ENCODE measurements around the gene CPN1. TPM values are rescaled to one million over a fixed set of nuclear protein-coding genes. Genes with fewer than 3 reads are reported as not detected.

CPN1 gene
- total and polyA plus RNA-seq, 2 experiments from 2014 or later, result 0.32 TPM; not detected in 1

DNA sequence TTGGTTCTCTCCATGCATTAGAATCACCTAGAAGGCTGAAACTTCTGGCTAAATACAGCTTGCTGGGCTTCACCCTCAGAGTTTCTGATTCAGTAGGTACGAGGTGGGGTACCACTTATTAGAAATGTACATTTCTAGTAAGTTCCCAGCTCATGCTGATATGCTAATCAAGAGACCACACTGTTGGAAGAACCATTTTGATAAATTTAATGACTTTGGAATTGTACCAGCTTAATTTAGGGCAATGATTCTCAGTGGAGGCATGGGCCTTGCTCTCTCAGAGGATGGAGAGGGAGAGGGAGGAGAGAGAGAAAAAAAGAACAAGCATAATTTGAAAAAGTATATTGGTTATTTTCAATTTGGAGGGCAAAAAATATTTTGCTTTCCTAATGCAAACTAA, 20.3 kb downstream of the CPN1 start (continued):
- TF ChIP-seq, protein P1, sequence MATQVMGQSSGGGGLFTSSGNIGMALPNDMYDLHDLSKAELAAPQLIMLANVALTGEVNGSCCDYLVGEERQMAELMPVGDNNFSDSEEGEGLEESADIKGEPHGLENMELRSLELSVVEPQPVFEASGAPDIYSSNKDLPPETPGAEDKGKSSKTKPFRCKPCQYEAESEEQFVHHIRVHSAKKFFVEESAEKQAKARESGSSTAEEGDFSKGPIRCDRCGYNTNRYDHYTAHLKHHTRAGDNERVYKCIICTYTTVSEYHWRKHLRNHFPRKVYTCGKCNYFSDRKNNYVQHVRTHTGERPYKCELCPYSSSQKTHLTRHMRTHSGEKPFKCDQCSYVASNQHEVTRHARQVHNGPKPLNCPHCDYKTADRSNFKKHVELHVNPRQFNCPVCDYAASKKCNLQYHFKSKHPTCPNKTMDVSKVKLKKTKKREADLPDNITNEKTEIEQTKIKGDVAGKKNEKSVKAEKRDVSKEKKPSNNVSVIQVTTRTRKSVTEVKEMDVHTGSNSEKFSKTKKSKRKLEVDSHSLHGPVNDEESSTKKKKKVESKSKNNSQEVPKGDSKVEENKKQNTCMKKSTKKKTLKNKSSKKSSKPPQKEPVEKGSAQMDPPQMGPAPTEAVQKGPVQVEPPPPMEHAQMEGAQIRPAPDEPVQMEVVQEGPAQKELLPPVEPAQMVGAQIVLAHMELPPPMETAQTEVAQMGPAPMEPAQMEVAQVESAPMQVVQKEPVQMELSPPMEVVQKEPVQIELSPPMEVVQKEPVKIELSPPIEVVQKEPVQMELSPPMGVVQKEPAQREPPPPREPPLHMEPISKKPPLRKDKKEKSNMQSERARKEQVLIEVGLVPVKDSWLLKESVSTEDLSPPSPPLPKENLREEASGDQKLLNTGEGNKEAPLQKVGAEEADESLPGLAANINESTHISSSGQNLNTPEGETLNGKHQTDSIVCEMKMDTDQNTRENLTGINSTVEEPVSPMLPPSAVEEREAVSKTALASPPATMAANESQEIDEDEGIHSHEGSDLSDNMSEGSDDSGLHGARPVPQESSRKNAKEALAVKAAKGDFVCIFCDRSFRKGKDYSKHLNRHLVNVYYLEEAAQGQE (IDR thresholded peaks at IDR 0.05; ENCODE audit: unreplicated experiment), result no peak
- no peak for TF ChIP-seq CREB1 (CRISPR knock-in tag; IDR thresholded peaks at IDR 0.05; ENCODE audit: low read depth)
- no peak for TF ChIP-seq NANOG (IDR thresholded peaks at IDR 0.05; ENCODE audit: borderline replicate concordance)
- TF ChIP-seq JUNB (IDR thresholded peaks at IDR 0.05; ENCODE audit: unreplicated experiment), result no peak
- no peak for TF ChIP-seq ZNF114 (CRISPR knock-in tag; IDR thresholded peaks at IDR 0.05)
- TF ChIP-seq POLR2AphosphoS5 (IDR thresholded peaks at IDR 0.05; ENCODE audit: low read depth), result no peak
- TF ChIP-seq EZH2 (IDR thresholded peaks at IDR 0.05; ENCODE audit: low read depth, unreplicated experiment), result no peak
- TF ChIP-seq ZNF331 (CRISPR knock-in tag; IDR thresholded peaks at IDR 0.05; ENCODE audit: low read depth), result no peak

DNA sequence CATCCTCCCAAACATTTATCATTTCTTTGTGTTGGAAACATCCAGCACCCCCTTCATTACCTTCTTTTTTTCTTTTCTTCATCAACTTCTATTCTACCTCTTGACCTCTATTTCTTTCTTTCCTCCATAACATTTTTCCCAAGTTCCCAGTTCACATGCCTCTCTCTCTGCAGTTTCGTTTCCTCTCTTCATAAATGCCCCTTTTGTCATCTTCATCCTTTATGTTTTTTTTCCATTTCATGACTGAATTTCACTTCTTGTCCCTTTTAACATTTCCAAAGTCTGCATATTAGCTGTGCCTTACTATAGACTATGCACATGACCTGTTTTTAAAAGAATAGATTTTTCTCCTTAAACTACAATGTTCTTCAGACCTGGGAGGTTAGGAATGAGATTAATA, 23.7 kb downstream of the CPN1 start:
- no peaks in the 10 kb centered on the region for H3F3A ChIP-seq (replicated peaks; ENCODE audit: low read depth)
- H3K4me1 Mint-ChIP-seq, result peaks cover 9% of the 10 kb centered on the region
- no peak overlapping the region for H3K4me3 ChIP-seq
- H3K36me3 ChIP-seq (ENCODE audit: insufficient read depth), result no peaks in the 10 kb centered on the region
- H3K4me3 Mint-ChIP-seq, result no peak overlapping the region
- H3K4me2 ChIP-seq, result no peak overlapping the region
- no peak overlapping the region for H3K27ac ChIP-seq (ENCODE audit: low read depth)
- DNase-seq (ENCODE audit: low spot score) (no peak), ATAC-seq (no peak)
- no peaks in the 10 kb centered on the region for H3K4me1 ChIP-seq (ENCODE audit: insufficient read depth)
- H3K9me3 Mint-ChIP-seq, result peaks cover 12% of the 10 kb centered on the region; the same call in 2 of the 3 replicates
- H2AFZ ChIP-seq, result no peak overlapping the region
- H3K36me3 Mint-ChIP-seq (ENCODE audit: low read depth), result peaks cover 3% of the 10 kb centered on the region; the same call in 1 of the 3 replicates
- H3K27me3 ChIP-seq (ENCODE audit: insufficient read depth), result no peaks in the 10 kb centered on the region
- H3K27ac Mint-ChIP-seq, result no peak overlapping the region
- no peaks in the 10 kb centered on the region for H3K27me3 Mint-ChIP-seq (ENCODE audit: insufficient read depth, low read depth, poor library complexity)
- no peaks in the 10 kb centered on the region for H4K20me1 ChIP-seq (replicated peaks; ENCODE audit: insufficient read depth)
- H3K9me2 ChIP-seq (ENCODE audit: insufficient read depth), result no peaks in the 10 kb centered on the region
- H3K79me2 ChIP-seq (replicated peaks; ENCODE audit: insufficient read depth), result no peaks in the 10 kb centered on the region
- TF ChIP-seq STAT1 (IDR thresholded peaks at IDR 0.05; ENCODE audit: unreplicated experiment) (no peak), NANOG (IDR thresholded peaks at IDR 0.05; ENCODE audit: borderline replicate concordance) (no peak), EZH2phosphoT487 (IDR thresholded peaks at IDR 0.05; ENCODE audit: unreplicated experiment) (no peak), POLR2AphosphoS5 (IDR thresholded peaks at IDR 0.05; ENCODE audit: low read depth) (no peak), CREB1 (CRISPR knock-in tag; IDR thresholded peaks at IDR 0.05; ENCODE audit: low read depth) (no peak), ZNF331 (CRISPR knock-in tag; IDR thresholded peaks at IDR 0.05; ENCODE audit: low read depth) (no peak), ZNF114 (CRISPR knock-in tag; IDR thresholded peaks at IDR 0.05) (no peak), JUNB (IDR thresholded peaks at IDR 0.05; ENCODE audit: unreplicated experiment) (no peak), EZH2 (IDR thresholded peaks at IDR 0.05; ENCODE audit: low read depth, unreplicated experiment) (no peak)
- TF ChIP-seq, protein P2, sequence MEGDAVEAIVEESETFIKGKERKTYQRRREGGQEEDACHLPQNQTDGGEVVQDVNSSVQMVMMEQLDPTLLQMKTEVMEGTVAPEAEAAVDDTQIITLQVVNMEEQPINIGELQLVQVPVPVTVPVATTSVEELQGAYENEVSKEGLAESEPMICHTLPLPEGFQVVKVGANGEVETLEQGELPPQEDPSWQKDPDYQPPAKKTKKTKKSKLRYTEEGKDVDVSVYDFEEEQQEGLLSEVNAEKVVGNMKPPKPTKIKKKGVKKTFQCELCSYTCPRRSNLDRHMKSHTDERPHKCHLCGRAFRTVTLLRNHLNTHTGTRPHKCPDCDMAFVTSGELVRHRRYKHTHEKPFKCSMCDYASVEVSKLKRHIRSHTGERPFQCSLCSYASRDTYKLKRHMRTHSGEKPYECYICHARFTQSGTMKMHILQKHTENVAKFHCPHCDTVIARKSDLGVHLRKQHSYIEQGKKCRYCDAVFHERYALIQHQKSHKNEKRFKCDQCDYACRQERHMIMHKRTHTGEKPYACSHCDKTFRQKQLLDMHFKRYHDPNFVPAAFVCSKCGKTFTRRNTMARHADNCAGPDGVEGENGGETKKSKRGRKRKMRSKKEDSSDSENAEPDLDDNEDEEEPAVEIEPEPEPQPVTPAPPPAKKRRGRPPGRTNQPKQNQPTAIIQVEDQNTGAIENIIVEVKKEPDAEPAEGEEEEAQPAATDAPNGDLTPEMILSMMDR (conservative IDR thresholded peaks at IDR 0.05; ENCODE audit: low read depth in 2 of 2), result no peak
- TF ChIP-seq, protein P3, sequence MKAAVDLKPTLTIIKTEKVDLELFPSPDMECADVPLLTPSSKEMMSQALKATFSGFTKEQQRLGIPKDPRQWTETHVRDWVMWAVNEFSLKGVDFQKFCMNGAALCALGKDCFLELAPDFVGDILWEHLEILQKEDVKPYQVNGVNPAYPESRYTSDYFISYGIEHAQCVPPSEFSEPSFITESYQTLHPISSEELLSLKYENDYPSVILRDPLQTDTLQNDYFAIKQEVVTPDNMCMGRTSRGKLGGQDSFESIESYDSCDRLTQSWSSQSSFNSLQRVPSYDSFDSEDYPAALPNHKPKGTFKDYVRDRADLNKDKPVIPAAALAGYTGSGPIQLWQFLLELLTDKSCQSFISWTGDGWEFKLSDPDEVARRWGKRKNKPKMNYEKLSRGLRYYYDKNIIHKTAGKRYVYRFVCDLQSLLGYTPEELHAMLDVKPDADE (IDR thresholded peaks at IDR 0.05), result no peak
- TF ChIP-seq, protein P1 (IDR thresholded peaks at IDR 0.05; ENCODE audit: unreplicated experiment), result no peak
